Measurements from ENCODE around the gene SBF2. TPM values are rescaled to one million over a fixed set of nuclear protein-coding genes. Genes with fewer than 3 reads are reported as not detected.

The SBF2 gene
- total RNA-seq, 3 donors from 2014 or later = 74.8 to 91.9 (median 88.2) TPM

- no peak for DNase-seq (ENCODE audit: low spot score in 2 of 2)
- H3K36me3 ChIP-seq = no peaks in the 10 kb centered on the region
- H3K4me3 ChIP-seq = no peak overlapping the region
- H3K27ac ChIP-seq = peak overlapping the region; percentile 60 to 62
- no peaks in the 10 kb centered on the region for H3K9me3 ChIP-seq
- H3K27me3 ChIP-seq = no peaks in the 10 kb centered on the region
- H3K4me1 ChIP-seq = no peaks in the 10 kb centered on the region
- no peak for TF ChIP-seq POLR2AphosphoS5 (IDR thresholded peaks at IDR 0.05)
- TF ChIP-seq CTCF (IDR thresholded peaks at IDR 0.05) = no peak
- intact Hi-C loops (cut with DNase I; ENCODE audit: low total_unique reads) = no loop called here
Measured at GRCh38 chr11:9736365-9736764, 557.7 kb downstream of the SBF2 start.

- H3K36me3 ChIP-seq = no peaks in the 10 kb centered on the region
- no peaks in the 10 kb centered on the region for H3K4me1 ChIP-seq
- H3K27ac ChIP-seq = no peak overlapping the region
- no peak overlapping the region for H3K4me3 ChIP-seq
- TF ChIP-seq POLR2A (IDR thresholded peaks at IDR 0.05) (no peak), POLR2AphosphoS5 (IDR thresholded peaks at IDR 0.05) (no peak), CTCF (IDR thresholded peaks at IDR 0.05) (no peak)
- H3K27me3 ChIP-seq = no peaks in the 10 kb centered on the region
- no peak for DNase-seq (ENCODE audit: low spot score in 2 of 2)
- no peaks in the 10 kb centered on the region for H3K9me3 ChIP-seq
- intact Hi-C loops (cut with DNase I; ENCODE audit: low total_unique reads) = no loop called here
Measured at GRCh38 chr11:9735919-9736318, 558.1 kb downstream of the SBF2 start.

GRCh38 chr11:9735236-9735635 lies 558.8 kb downstream of the SBF2 start:
- no peaks in the 10 kb centered on the region for H3K36me3 ChIP-seq
- TF ChIP-seq POLR2A (IDR thresholded peaks at IDR 0.05) = no peak
- TF ChIP-seq POLR2AphosphoS5 (IDR thresholded peaks at IDR 0.05) = no peak
- TF ChIP-seq CTCF (IDR thresholded peaks at IDR 0.05) = no peak
- no peak for DNase-seq (ENCODE audit: low spot score in 2 of 2)
- H3K4me3 ChIP-seq = no peak overlapping the region
- no peaks in the 10 kb centered on the region for H3K27me3 ChIP-seq
- intact Hi-C loops (cut with DNase I; ENCODE audit: low total_unique reads) = no loop called here
- no peak overlapping the region for H3K27ac ChIP-seq
- H3K9me3 ChIP-seq = no peaks in the 10 kb centered on the region
- H3K4me1 ChIP-seq = no peaks in the 10 kb centered on the region

GRCh38 chr11:9733212-9733611 lies 560.8 kb downstream of the SBF2 start:
- DNase-seq (ENCODE audit: low spot score in 2 of 2) = no peak
- no peaks in the 10 kb centered on the region for H3K9me3 ChIP-seq
- no peak overlapping the region for H3K4me3 ChIP-seq
- no peaks in the 10 kb centered on the region for H3K27me3 ChIP-seq
- no peaks in the 10 kb centered on the region for H3K4me1 ChIP-seq
- TF ChIP-seq POLR2A (IDR thresholded peaks at IDR 0.05) (no peak), CTCF (IDR thresholded peaks at IDR 0.05) (no peak), POLR2AphosphoS5 (IDR thresholded peaks at IDR 0.05) (no peak)
- H3K36me3 ChIP-seq = no peaks in the 10 kb centered on the region
- no peak overlapping the region for H3K27ac ChIP-seq
- intact Hi-C loops (cut with DNase I; ENCODE audit: low total_unique reads) = no loop called here

GRCh38 chr11:9732453-9732852 lies 561.6 kb downstream of the SBF2 start:
- no peaks in the 10 kb centered on the region for H3K9me3 ChIP-seq
- no peaks in the 10 kb centered on the region for H3K36me3 ChIP-seq
- H3K27me3 ChIP-seq = no peaks in the 10 kb centered on the region
- intact Hi-C loops (cut with DNase I; ENCODE audit: low total_unique reads) = no loop called here
- no peak overlapping the region for H3K27ac ChIP-seq
- no peak for DNase-seq (ENCODE audit: low spot score in 2 of 2)
- no peak for TF ChIP-seq POLR2A (IDR thresholded peaks at IDR 0.05)
- TF ChIP-seq CTCF (IDR thresholded peaks at IDR 0.05) = no peak
- TF ChIP-seq POLR2AphosphoS5 (IDR thresholded peaks at IDR 0.05) = no peak
- H3K4me3 ChIP-seq = no peak overlapping the region
- H3K4me1 ChIP-seq = no peaks in the 10 kb centered on the region
